Measurements from ENCODE around the gene KCNMB3.
A peak's percentile ranks its signal among the peaks of the same experiment; 100 is the strongest.
"Not testable (repeated sequence)": the region's sequence is repeated elsewhere in the genome, so short reads cannot be mapped to it uniquely, and the experiment has no call there.

Gene KCNMB3

DNA sequence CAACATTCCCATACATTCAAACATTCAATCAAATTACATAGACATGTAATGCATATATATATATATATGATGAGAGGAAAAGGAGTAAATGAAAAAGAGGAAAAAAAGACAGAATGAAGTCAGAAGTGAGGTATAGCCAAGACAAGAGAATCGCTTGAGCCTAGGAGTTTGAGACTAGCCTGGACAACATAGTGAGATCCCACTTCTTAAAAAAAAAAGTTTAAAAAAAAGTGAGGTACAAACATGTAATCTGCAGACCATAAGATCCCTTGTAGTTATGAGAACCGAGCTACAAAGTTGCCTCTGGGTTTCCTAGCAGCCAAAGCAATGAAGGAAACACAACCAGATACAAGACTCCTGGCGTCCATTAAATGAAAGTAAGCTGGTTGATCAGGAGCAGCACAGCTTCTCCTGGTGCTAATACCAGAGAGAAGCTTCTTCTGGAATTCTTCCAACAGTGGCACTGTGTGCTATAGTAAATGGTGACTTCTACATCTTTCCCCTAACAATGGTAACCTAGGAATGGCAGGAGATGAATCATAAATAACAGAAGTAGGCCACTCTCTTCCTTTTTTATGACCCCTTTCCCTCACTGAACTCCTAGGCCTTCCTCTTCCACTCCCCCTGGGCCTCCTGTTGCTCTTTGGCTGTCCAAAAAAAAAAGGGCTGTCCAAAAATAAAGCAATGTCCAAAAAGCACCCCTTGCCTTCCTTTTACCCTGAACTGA, 3.5 kb downstream of the KCNMB3 start:
- no peak for TF ChIP-seq CTCF (conservative IDR thresholded peaks at IDR 0.05; ENCODE audit: low read length)
- no peak for DNase-seq (ENCODE audit: low read depth)
- H3K4me3 ChIP-seq (ENCODE audit: low read length), result no peak overlapping the region

GRCh38 chr3:179244878-179245277, 6.0 kb downstream of the KCNMB3 start:
- peak; percentile 58 for DNase-seq (ENCODE audit: low read depth)
- TF ChIP-seq CTCF (conservative IDR thresholded peaks at IDR 0.05; ENCODE audit: low read length), result no peak
- no peak overlapping the region for H3K4me3 ChIP-seq (ENCODE audit: low read length)

DNA sequence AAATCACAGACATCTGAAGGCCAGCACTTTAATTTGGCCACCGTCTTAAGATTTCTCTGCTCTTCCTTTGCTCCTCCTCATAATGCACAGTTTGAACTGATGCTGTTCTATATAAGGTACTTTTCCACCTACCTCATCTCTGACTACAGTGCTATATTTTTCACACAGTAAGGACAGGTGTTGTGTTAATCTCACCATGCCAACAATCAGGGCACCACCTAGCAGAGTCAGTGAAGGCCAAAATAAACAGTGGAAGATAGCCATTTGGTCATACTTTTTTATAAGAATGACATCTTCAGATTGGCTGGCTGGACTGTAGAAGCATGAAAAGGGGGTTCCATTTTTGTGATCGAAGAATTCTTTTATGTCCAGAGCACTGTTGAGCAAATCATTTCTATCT, 8.1 kb downstream of the KCNMB3 start:
- not testable (repeated sequence) for H3K4me3 ChIP-seq (ENCODE audit: low read length); DNase-seq (ENCODE audit: low read depth)

DNA sequence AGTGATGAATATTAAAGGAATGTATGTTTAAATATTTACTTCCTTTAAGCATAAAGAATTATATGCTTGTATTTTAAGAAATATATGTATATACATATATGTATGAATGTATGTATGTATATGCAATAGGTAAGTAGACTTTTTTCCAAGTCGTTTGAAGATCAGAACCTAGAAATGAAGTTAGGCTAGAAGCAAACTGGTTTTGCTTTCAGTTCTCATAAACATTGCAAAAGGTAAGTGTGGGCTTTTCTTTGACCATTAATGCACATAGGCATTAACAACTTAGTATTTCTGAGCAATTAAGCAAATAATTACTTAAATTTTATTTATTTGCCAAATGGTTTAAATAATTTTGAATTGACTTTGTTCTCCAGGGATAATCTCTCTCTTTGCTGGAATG, 10.6 kb downstream of the KCNMB3 start:
- H3K4me3 ChIP-seq (ENCODE audit: low read length); DNase-seq (ENCODE audit: low read depth): not testable (repeated sequence)

DNA sequence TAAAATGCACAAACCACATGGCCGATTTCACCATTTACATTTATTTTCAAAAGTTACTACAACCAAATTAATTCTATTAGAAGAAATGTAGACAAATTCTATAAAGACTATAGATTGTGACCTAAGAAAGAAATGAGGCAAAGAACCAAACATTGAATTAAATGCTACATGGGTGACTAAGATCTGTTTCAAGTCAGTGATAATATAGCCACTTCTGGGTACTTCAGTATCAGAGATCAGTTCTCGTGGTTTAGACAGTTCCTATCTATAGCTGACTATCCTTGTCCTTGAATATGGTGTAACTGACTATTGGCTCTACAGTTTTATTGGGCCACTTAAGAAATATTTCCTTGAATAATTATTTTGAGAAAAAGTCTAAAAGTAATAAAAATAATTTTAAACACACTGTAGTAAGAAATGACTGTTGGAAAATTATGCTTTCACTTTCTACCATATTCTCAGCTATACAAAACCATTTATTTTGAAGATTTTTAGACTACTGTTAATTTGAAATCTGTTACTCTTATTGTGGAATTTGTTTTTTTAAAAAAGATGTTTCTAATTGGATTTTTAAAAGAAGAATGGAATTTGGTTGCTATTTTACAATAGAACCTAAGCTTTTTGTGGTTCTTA, 14.1 kb downstream of the KCNMB3 start:
- no peak for DNase-seq (ENCODE audit: low read depth)

GRCh38 chr3:179234199-179234598, 16.7 kb downstream of the KCNMB3 start:
- peak; percentile 13 for DNase-seq (ENCODE audit: low read depth)
- H3K4me3 ChIP-seq (ENCODE audit: low read length), result no peak overlapping the region
- no peak for TF ChIP-seq CTCF (conservative IDR thresholded peaks at IDR 0.05; ENCODE audit: low read length)

More for the DNA sequence above, 14.1 kb downstream of the KCNMB3 start:
- no peak overlapping the region for H3K4me3 ChIP-seq (ENCODE audit: low read length)
- no peak for TF ChIP-seq CTCF (conservative IDR thresholded peaks at IDR 0.05; ENCODE audit: low read length)

- no peak overlapping the region for H3K4me3 ChIP-seq (ENCODE audit: low read length)
- TF ChIP-seq CTCF (conservative IDR thresholded peaks at IDR 0.05; ENCODE audit: low read length), result no peak
- DNase-seq (ENCODE audit: low read depth), result no peak
These were observed 17.9 kb downstream of the KCNMB3 start for GRCh38 chr3:179233043-179233442.

- no peak for TF ChIP-seq CTCF (conservative IDR thresholded peaks at IDR 0.05; ENCODE audit: low read length)
- no peak for DNase-seq (ENCODE audit: low read depth)
- H3K4me3 ChIP-seq (ENCODE audit: low read length), result no peak overlapping the region
These were observed 21.7 kb downstream of the KCNMB3 start for GRCh38 chr3:179229177-179229576.

Measured in AG10803 (cell line).